GM12874 (cell line): ENCODE measurements around the gene OR13D1.

Source experiments
- CTCF ChIP-seq: IDR thresholded peaks from 2 replicates; pipeline ENCODE4 v1.5.1; 2011; ENCODE audit warnings: low read depth, mild to moderate bottlenecking, control low read depth, low read length, moderate library complexity; ENCODE audit not compliant: insufficient read depth

Gene OR13D1

GRCh38 chr9:104694218-104694617 lies at the start of gene OR13D1:
Gene OR13D1, plus strand, starts transcription at chr9:104694518. Its CDS starts 0 bp downstream, at chr9:104694518.
- no peak for TF ChIP-seq CTCF

GRCh38 chr9:104658496-104659195 lies 35.7 kb upstream of the OR13D1 start:
- TF ChIP-seq CTCF = no peak

- TF ChIP-seq CTCF = no peak
Observed at GRCh38 chr9:104675611-104676010, 18.7 kb upstream of the OR13D1 start.

- TF ChIP-seq CTCF = peak; percentile 32
Observed at GRCh38 chr9:104682642-104683041, 11.7 kb upstream of the OR13D1 start.

- no peak for TF ChIP-seq CTCF
Observed at GRCh38 chr9:104686081-104686480, 8.2 kb upstream of the OR13D1 start.

GRCh38 chr9:104700306-104700705 lies 6.0 kb downstream of the OR13D1 start:
- TF ChIP-seq CTCF = no peak

GRCh38 chr9:104711604-104712003 lies 17.3 kb downstream of the OR13D1 start:
- TF ChIP-seq CTCF = no peak
